Prostate gland (tissue), 2 donors: ENCODE results near the gene GLIS2.

ENCODE experiments used
- POLR2A ChIP-seq: fragments of 450-650 bp; IDR thresholded peaks from one replicate; pipeline ENCODE4 v1.6.1; 2016; ENCODE audit warnings: antibody characterized with exemption, mild to moderate bottlenecking
- TF ChIP-seq, protein P1 (sequence below), 4 experiments: fragments of 200-600 bp in 2 of 4; fragments of 450-650 bp in 2 of 4; sonication (generic) in 2 of 4; IDR thresholded peaks; 1 replicate in 3 of 4; 2 replicates in 1 of 4; pipeline ENCODE4 v1.5.1; 2016 to 2019; ENCODE audit warnings: antibody characterized with exemption in 4 of 4, mild to moderate bottlenecking in 2 of 4, moderate library complexity in 2 of 4

DNA sequence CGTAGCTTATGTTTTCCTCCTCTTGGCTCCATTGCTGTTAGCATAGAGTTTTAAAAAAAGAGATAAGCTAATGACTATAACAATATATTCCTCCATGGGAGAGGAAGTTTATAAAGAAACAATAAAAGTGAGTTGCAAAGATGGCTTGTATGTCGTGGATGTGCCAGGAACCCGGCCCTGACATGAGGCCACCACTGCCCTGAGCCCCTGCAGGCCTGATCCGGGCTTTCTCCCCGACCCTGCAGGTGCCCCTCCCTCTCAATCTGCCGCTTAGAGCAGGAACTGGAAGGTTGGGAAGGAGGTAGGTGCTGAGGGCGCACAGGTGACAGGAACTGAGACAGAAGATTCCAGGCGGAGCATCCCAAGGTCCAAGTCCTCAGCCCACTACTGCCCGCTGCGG is 23.6 kb downstream of the GLIS2 start:
- TF ChIP-seq, protein P1, sequence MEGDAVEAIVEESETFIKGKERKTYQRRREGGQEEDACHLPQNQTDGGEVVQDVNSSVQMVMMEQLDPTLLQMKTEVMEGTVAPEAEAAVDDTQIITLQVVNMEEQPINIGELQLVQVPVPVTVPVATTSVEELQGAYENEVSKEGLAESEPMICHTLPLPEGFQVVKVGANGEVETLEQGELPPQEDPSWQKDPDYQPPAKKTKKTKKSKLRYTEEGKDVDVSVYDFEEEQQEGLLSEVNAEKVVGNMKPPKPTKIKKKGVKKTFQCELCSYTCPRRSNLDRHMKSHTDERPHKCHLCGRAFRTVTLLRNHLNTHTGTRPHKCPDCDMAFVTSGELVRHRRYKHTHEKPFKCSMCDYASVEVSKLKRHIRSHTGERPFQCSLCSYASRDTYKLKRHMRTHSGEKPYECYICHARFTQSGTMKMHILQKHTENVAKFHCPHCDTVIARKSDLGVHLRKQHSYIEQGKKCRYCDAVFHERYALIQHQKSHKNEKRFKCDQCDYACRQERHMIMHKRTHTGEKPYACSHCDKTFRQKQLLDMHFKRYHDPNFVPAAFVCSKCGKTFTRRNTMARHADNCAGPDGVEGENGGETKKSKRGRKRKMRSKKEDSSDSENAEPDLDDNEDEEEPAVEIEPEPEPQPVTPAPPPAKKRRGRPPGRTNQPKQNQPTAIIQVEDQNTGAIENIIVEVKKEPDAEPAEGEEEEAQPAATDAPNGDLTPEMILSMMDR (IDR thresholded peaks at IDR 0.05) = no peak
- no peak for TF ChIP-seq POLR2A
